Large intestine (tissue), 3 donors: ENCODE measurements around the gene MSI2. TPM values are rescaled to one million over a fixed set of nuclear protein-coding genes. Genes with fewer than 3 reads are reported as not detected.

ENCODE experiments used
- DNase-seq, 2 donors: peaks; one replicate each; pipeline versions ENCODE4 v3.0.0 to v3.0.0-alpha.2; 2013
- H3K27ac ChIP-seq: one replicate; pipeline ENCODE4 v1.5.1; 2013; ENCODE audit warnings: low read length
- H3K27me3 ChIP-seq: 2 replicates; pipeline ENCODE4 v1.6.1; 2013; ENCODE audit warnings: low read length; ENCODE audit not compliant: control insufficient read depth, insufficient read depth
- H3K36me3 ChIP-seq: 2 replicates; pipeline ENCODE4 v1.6.1; 2013; ENCODE audit warnings: low read length; ENCODE audit not compliant: control insufficient read depth, insufficient read depth
- H3K4me1 ChIP-seq: one replicate; pipeline ENCODE4 v1.6.1; 2013; ENCODE audit warnings: low read length; ENCODE audit not compliant: control insufficient read depth, insufficient read depth
- H3K4me3 ChIP-seq: one replicate; pipeline ENCODE4 v1.5.1; 2013; ENCODE audit warnings: low read length
- H3K9me3 ChIP-seq: one replicate; pipeline ENCODE4 v1.6.1; 2013; ENCODE audit warnings: mild to moderate bottlenecking, low read depth, low read length, moderate library complexity; ENCODE audit not compliant: control insufficient read depth
- WGBS: methylation state at CpG from one replicate; pipeline ENCODE4 v1.1.5; 2013; ENCODE audit warnings: low lambda C conversion rate; ENCODE audit not compliant: insufficient coverage; 5-methylcytosine and 5-hydroxymethylcytosine counted together
- polyA plus RNA-seq: library from polyadenylated mRNA; unstranded; fragments of 120-200 nt; gene quantifications from one replicate; pipeline ENCODE4 v1.2.1, GENCODE V29; 2013

MSI2 gene
- polyA plus RNA-seq, 1 donor = 46.1 TPM

DNA sequence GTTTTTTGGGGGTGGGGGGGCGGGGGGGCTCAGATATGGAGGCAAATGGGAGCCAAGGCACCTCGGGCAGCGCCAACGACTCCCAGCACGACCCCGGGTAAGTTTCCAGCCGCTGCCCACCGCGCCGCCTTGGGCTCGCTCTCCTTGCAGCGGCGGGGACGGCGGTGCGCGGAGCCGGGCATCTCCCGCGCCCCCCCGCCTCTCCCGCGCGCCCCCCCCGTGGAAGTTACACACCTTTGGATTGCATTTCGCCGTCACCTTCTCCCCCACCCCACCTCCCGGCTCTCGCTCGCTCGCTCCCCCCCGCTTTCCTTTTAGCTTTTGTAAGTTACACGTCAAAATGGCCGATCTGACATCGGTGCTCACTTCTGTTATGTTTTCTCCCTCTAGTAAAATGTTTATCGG lies 387 bp downstream of the MSI2 start:
- peak overlapping the region; percentile 58 for H3K27ac ChIP-seq
- 0% methylated on average over 3 of the region's 36 CpGs for WGBS
- H3K9me3 ChIP-seq = no peaks in the 10 kb centered on the region
- H3K4me1 ChIP-seq = peaks cover 17% of the 10 kb centered on the region
- no peaks in the 10 kb centered on the region for H3K27me3 ChIP-seq
- peak overlapping the region; percentile 82 for H3K4me3 ChIP-seq
- DNase-seq = peak in 1 of 2 donors; percentile 63
- peaks cover under 1% of the 10 kb centered on the region for H3K36me3 ChIP-seq

DNA sequence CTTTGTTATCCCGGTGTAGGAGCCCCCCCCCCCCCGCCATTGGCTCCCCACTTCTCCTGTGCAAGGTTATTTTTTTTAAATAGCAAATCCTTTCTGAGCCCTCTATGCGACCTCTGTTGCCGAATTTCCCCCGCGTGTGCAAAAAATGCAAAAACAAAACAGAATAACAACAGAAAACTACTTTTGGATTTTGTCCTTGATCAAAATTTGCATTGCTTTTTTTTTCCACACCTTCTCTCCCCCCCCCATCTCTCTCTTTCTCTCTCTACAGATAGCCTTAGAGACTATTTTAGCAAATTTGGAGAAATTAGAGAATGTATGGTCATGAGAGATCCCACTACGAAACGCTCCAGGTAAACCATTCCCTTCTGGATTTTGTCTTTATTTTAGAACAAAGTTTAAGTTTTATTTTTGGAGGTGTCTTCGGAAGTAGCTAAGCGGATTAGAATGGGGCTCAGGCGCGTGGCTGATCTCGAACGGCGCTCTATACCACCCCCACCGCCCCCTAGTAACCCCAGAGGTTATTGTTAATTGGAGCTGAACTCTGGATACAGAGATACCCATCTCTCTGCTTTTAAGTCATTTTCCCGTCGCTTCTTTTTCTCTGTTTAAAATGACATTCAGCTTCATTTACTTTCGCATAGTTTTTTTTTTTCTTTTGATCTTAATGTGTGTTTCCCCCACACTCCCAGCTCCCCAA lies 1.0 kb downstream of the MSI2 start:
- Histone ChIP-seq H3K27me3 (no peaks in the 10 kb centered on the region), H3K4me3 (peak overlapping the region; percentile 82), H3K4me1 (peaks cover 17% of the 10 kb centered on the region), H3K9me3 (no peaks in the 10 kb centered on the region), H3K36me3 (peaks cover 7% of the 10 kb centered on the region), H3K27ac (peak overlapping the region; percentile 58)
- 0% methylated on average over 4 of the region's 19 CpGs for WGBS
- DNase-seq = peak in 1 of 2 donors; percentile 58

DNA sequence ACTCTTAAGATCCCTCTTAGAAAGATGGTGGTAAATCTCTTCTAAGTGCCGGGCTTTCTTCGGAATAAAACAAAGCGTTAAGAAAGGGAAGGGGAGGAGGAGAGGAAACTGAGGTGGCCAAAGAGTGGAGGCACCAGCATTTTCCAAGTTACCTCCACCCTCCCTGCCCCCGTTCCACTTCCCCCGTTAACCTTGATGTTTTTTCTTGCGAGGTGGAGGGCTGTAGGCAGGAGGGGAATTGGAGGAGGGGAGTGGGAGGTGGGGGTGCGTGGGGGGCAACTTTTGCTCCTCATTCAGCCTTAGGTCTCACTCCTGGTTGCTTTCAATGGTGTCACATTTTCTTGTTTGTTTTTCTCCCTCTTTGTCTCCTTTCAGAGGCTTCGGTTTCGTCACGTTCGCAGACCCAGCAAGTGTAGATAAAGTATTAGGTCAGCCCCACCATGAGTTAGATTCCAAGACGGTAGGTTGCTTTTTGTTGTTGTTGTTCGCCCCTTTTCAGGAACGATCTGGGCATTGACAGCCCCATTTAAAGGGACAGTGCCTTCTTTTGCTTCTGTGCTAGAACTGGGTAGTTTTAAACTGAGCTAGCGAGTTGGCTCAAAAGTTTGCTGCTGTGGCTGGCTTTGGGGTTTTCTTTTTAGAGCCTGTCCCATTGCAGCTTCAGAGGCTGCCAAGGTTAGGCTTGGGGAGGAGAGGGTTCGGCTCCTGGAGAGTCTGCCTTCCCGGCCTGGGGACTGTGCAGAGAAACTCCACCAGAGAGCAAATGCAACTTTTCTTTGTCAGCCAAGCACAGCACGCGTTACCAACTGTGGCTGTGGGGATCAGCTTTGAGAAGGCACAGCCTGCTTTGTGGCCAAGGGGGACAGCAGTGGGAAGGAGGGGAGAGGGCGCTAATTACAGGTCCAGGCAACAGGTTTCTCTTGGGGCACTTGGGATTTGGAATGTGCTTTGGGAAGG lies 1.9 kb downstream of the MSI2 start:
- Histone ChIP-seq H3K4me1 (peaks cover 15% of the 10 kb centered on the region), H3K4me3 (peak overlapping the region; percentile 82), H3K27me3 (no peaks in the 10 kb centered on the region), H3K9me3 (no peaks in the 10 kb centered on the region), H3K36me3 (peaks cover 14% of the 10 kb centered on the region), H3K27ac (peak overlapping the region; percentile 58)
- WGBS = 0% methylated on average over 3 of the region's 20 CpGs
- DNase-seq = peak in 1 of 2 donors; percentile 42

DNA sequence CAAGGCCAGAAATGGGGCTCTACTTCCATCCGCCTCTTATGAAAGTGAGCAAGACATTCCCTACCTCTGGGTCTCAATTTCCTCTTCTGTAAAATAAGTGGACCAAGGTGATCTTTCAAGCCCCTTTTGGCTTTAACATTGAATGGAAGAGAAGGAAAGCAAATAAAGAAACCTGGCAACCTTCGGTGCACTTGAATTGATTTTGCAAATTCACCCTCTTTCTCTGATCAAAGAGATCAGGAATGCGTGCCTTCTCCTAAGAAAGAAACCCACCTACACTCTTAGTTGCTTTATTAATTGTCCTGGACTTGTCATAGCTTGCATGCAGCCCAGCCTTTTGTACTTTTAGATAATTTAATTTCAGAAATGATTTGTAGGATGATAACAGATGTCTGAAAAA lies 3.0 kb downstream of the MSI2 start:
- 67% methylated on average over 1 of the region's 3 CpGs for WGBS
- Histone ChIP-seq H3K27ac (no peak overlapping the region), H3K9me3 (no peaks in the 10 kb centered on the region), H3K27me3 (no peaks in the 10 kb centered on the region), H3K4me3 (no peak overlapping the region), H3K4me1 (peaks cover 10% of the 10 kb centered on the region), H3K36me3 (peaks cover 25% of the 10 kb centered on the region)
- no peak for DNase-seq

DNA sequence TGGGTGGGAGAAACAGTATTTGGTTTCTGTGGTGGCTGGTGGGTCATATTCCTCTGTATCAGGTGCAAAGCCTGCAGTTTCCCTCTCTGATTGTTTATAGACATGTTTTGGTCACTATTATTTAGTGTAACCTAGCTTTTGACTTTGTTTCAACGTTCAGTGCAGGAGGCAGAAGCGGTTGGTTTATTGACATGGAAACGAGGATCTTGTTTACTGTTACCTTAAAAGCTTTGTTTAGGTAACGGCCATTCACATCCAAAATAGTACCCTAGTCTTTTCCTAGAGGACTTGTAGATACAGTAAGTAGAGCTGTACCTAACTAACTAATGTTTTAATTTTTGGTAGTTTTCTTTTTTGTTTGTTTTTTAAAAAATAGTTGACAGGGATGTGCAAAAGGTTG lies 3.5 kb downstream of the MSI2 start:
- H3K27ac ChIP-seq = no peak overlapping the region
- no peak overlapping the region for H3K4me3 ChIP-seq
- peaks cover 30% of the 10 kb centered on the region for H3K36me3 ChIP-seq
- 0% methylated on average over 1 of the region's 4 CpGs for WGBS
- no peaks in the 10 kb centered on the region for H3K27me3 ChIP-seq
- H3K9me3 ChIP-seq = no peaks in the 10 kb centered on the region
- no peak for DNase-seq
- peaks cover 10% of the 10 kb centered on the region for H3K4me1 ChIP-seq

DNA sequence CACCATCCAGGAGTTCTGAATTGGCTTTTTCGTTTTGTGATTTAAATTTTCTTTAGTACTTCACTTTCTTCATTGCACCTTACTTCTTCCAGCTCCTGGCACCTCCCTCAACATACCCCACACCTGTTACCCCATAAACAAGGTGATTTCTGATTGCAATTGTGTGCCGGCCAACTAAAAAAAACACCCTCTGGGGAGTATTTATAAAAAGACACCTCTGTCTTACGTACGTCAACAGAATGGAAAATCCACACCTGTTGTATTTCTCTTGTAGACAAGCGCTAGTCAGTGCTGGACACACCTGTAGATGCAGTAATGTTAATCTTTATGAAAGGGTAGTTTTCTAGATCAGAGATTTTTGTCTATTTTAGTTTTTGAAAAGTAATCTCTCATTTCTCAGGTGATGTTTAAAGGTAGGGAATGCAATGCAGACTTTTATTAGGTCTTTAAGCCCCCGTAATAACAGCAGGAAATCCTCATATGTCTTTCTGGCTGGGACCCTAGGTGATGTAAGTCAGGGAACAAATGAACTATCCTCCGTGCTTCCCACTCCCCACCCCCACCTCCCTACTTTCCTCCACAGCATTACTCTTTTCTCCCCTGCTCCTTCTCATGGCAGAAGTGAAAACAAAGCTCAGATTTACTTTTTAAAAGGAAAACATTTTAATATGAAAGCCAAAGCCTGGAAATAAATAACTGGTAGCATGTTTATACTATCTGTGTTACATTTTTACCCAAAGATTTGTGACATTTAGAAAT lies 4.2 kb downstream of the MSI2 start:
- 85% methylated on average over 3 of the region's 7 CpGs for WGBS
- Histone ChIP-seq H3K4me3 (no peak overlapping the region), H3K36me3 (peaks cover 36% of the 10 kb centered on the region), H3K27ac (no peak overlapping the region), H3K4me1 (peaks cover 10% of the 10 kb centered on the region), H3K9me3 (no peaks in the 10 kb centered on the region), H3K27me3 (no peaks in the 10 kb centered on the region)
- no peak for DNase-seq

DNA sequence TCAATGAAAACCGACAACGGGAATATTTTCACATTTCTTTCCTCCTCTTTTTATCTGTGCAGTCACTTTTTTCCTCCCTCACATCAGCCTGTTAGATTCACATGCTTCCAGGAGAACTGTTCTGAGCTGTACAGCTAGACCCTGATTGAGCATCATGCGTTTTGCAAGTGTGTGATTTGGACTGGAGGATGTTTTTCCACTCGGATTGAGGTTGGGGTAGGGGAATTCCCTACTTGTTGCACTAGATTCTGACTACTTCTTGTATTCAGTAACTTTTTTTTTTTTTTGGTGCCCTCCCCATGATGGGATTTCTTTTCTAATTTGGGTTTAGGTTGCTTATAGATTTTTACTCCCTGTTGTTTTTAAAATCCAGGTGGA lies 4.8 kb downstream of the MSI2 start:
- Histone ChIP-seq H3K4me1 (peaks cover 10% of the 10 kb centered on the region), H3K9me3 (no peaks in the 10 kb centered on the region), H3K36me3 (peaks cover 41% of the 10 kb centered on the region), H3K27me3 (no peaks in the 10 kb centered on the region), H3K4me3 (no peak overlapping the region), H3K27ac (no peak overlapping the region)
- WGBS = 40% methylated on average over 1 of the region's 4 CpGs
- DNase-seq = no peak

DNA sequence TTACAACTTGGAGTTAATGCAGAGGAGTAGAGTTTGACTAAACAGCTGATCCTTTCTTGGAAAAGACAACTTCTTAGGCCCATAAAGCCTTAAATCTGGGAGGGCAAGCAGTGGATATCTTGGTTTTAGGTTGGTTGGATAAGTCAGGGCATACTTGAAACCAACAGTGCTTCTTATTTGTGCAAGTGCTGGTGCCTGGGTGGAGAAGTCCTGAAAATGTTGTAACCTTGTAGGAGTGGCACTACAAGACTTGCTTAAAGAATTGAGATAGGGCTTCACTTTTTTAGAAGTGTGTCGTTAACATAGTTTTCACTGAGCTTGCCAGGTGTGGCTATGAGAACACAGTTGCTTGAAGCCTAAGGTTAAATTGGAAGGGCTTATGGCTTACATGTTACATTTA lies 6.2 kb downstream of the MSI2 start:
- Histone ChIP-seq H3K9me3 (no peaks in the 10 kb centered on the region), H3K27ac (no peak overlapping the region), H3K4me1 (peaks cover 10% of the 10 kb centered on the region), H3K27me3 (no peaks in the 10 kb centered on the region), H3K36me3 (peaks cover 51% of the 10 kb centered on the region), H3K4me3 (no peak overlapping the region)
- WGBS = 100% methylated on average over 1 of the region's 1 CpG
- DNase-seq = no peak

DNA sequence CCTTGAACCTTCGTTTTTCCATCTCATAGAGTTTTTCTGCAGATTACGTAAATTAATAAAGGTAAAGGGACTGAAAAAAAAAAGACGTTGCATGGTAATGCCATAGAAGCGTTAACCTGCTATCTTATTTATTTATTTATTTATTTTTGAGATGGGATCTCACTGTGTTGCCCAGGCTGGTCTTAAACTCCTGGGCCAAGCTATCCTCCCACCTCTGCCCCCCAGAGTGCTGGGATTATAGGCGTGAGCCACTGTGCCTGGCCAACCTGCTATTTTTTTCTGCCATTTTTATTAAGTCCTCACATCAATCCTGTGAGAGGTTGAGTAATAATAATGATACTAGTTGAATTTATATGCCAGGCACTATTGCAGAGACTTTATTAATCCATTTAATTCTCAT lies 7.9 kb downstream of the MSI2 start:
- DNase-seq = no peak
- Histone ChIP-seq H3K9me3 (no peaks in the 10 kb centered on the region), H3K4me1 (peaks cover 13% of the 10 kb centered on the region), H3K4me3 (no peak overlapping the region), H3K27ac (no peak overlapping the region), H3K27me3 (no peaks in the 10 kb centered on the region), H3K36me3 (peaks cover 51% of the 10 kb centered on the region)
- WGBS = 100% methylated on average over 1 of the region's 5 CpGs

DNA sequence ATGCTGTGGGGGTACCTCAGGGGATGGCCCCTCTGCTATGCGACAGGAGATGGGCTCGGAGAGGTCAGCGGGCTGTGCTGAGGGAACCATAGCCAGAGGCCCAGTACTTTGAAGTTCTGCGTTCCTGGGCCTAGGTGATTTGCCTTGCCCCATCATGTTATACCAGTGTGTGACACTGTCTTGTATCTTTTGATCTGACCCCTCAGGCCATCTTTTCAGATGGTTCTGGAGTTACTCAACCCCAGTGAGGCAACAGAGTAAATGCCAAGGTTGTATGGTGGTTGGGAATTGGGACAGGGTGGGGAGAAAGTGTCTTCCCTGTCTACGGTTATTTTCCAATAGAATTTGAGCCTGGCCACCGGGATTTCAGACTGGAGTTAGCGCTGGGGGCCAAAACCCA lies 8.5 kb downstream of the MSI2 start:
- Histone ChIP-seq H3K4me3 (no peak overlapping the region), H3K27me3 (no peaks in the 10 kb centered on the region), H3K36me3 (peaks cover 51% of the 10 kb centered on the region), H3K4me1 (peaks cover 11% of the 10 kb centered on the region), H3K9me3 (no peaks in the 10 kb centered on the region), H3K27ac (no peak overlapping the region)
- no CpG with 5 or more reads among the region's 7 CpGs for WGBS
- no peak for DNase-seq
